ENCODE results near the gene FOXP1.
A peak's percentile ranks its signal among the peaks of the same experiment; 100 is the strongest.

FOXP1 gene

DNA sequence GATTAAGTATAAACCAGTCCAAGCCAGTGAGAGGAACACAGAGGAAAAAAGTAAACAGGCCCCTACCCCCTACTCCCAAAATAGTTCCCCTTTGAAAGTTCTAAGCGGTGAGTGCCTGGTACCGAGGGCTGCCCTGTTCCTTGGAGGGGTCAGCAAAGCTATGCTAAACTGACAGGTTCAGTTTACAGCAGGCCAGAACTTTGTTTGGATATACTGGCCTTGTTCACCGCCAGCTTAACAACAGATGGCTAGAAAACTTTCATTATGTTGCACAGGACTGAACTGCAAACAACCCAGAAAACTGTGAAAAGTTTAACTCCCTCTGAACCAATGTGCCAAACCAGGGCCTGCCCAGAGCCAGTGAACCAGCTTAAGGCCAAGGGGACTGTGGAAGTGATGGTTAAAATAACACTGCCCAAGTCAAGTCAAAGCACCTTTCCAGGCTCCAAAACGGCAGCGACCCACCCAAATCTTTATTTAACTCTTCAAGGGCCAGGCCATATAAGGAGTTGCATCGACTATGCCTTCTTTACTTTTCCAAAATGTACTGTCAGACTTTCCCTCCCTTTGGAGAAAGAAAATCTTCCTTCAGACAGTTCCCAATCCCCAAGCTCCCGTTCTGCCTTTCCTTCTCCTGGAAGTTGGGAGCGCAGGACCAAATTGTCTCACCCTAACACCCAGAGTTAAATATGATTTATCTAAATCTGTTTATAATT is 448.0 kb downstream of the FOXP1 start:
- H3K9ac ChIP-seq (ENCODE audit: low read length), result peak overlapping the region; percentile 45
- H4K20me1 ChIP-seq (ENCODE audit: insufficient read depth, low read length), result no peaks in the 10 kb centered on the region
- no peaks in the 10 kb centered on the region for H3K36me3 ChIP-seq (ENCODE audit: insufficient read depth, low read length)
- peak overlapping the region; percentile 88 for H3K27ac ChIP-seq (ENCODE audit: low read depth, low read length, poor library complexity, severe bottlenecking)
- TF ChIP-seq CTCF (IDR thresholded peaks at IDR 0.05; ENCODE audit: low read length), result no peak
- no peak for TF ChIP-seq EZH2 (IDR thresholded peaks at IDR 0.05; ENCODE audit: borderline replicate concordance, low read length)
- no peaks in the 10 kb centered on the region for H3K27me3 ChIP-seq (ENCODE audit: insufficient read depth, low read length)
- no peaks in the 10 kb centered on the region for H3K9me3 ChIP-seq (ENCODE audit: low read length)
- H3K4me1 ChIP-seq (ENCODE audit: insufficient read depth, low read length, severe bottlenecking), result peaks cover 70% of the 10 kb centered on the region
- no peak overlapping the region for H2AFZ ChIP-seq (ENCODE audit: low read length)
- H3K4me2 ChIP-seq (ENCODE audit: low read length), result peak overlapping the region; percentile 65
- no peaks in the 10 kb centered on the region for H3K9me2 ChIP-seq (ENCODE audit: low read depth, low read length)
- H3K79me2 ChIP-seq (ENCODE audit: insufficient read depth, low read length), result no peaks in the 10 kb centered on the region
- peak overlapping the region; percentile 22 for H3K4me3 ChIP-seq (ENCODE audit: low read depth, low read length, poor library complexity, severe bottlenecking)
- H3F3A ChIP-seq (ENCODE audit: insufficient read depth, low read length), result no peaks in the 10 kb centered on the region

GRCh38 chr3:71134521-71134920 is 449.0 kb downstream of the FOXP1 start:
- Histone ChIP-seq H3F3A (ENCODE audit: insufficient read depth, low read length) (no peaks in the 10 kb centered on the region), H3K4me3 (ENCODE audit: low read depth, low read length, poor library complexity, severe bottlenecking) (no peak overlapping the region), H3K9me3 (ENCODE audit: low read length) (no peaks in the 10 kb centered on the region), H3K4me2 (ENCODE audit: low read length) (peak overlapping the region; percentile 24; the same call in 1 of the 2 replicates), H3K79me2 (ENCODE audit: insufficient read depth, low read length) (peaks cover 9% of the 10 kb centered on the region), H3K36me3 (ENCODE audit: insufficient read depth, low read length) (no peaks in the 10 kb centered on the region), H3K9ac (ENCODE audit: low read length) (no peak overlapping the region), H3K4me1 (ENCODE audit: insufficient read depth, low read length, severe bottlenecking) (peaks cover 70% of the 10 kb centered on the region), H3K27me3 (ENCODE audit: insufficient read depth, low read length) (no peaks in the 10 kb centered on the region), H3K27ac (ENCODE audit: low read depth, low read length, poor library complexity, severe bottlenecking) (peak overlapping the region; percentile 88), H4K20me1 (ENCODE audit: insufficient read depth, low read length) (no peaks in the 10 kb centered on the region), H3K9me2 (ENCODE audit: low read depth, low read length) (no peaks in the 10 kb centered on the region), H2AFZ (ENCODE audit: low read length) (no peak overlapping the region)
- TF ChIP-seq EZH2 (IDR thresholded peaks at IDR 0.05; ENCODE audit: borderline replicate concordance, low read length) (no peak), CTCF (IDR thresholded peaks at IDR 0.05; ENCODE audit: low read length) (no peak)

- no peaks in the 10 kb centered on the region for H3K36me3 ChIP-seq (ENCODE audit: insufficient read depth, low read length)
- H3K4me3 ChIP-seq (ENCODE audit: low read depth, low read length, poor library complexity, severe bottlenecking), result no peak overlapping the region
- H3K4me1 ChIP-seq (ENCODE audit: insufficient read depth, low read length, severe bottlenecking), result peaks cover 72% of the 10 kb centered on the region
- H3K27ac ChIP-seq (ENCODE audit: low read depth, low read length, poor library complexity, severe bottlenecking), result peak overlapping the region; percentile 88
- no peaks in the 10 kb centered on the region for H3F3A ChIP-seq (ENCODE audit: insufficient read depth, low read length)
- H2AFZ ChIP-seq (ENCODE audit: low read length), result no peak overlapping the region
- H3K9me2 ChIP-seq (ENCODE audit: low read depth, low read length), result no peaks in the 10 kb centered on the region
- no peaks in the 10 kb centered on the region for H3K9me3 ChIP-seq (ENCODE audit: low read length)
- no peak overlapping the region for H3K9ac ChIP-seq (ENCODE audit: low read length)
- H3K79me2 ChIP-seq (ENCODE audit: insufficient read depth, low read length), result peaks cover 15% of the 10 kb centered on the region
- H3K4me2 ChIP-seq (ENCODE audit: low read length), result peak overlapping the region; percentile 24; the same call in 1 of the 2 replicates
- no peaks in the 10 kb centered on the region for H4K20me1 ChIP-seq (ENCODE audit: insufficient read depth, low read length)
- H3K27me3 ChIP-seq (ENCODE audit: insufficient read depth, low read length), result no peaks in the 10 kb centered on the region
- TF ChIP-seq CTCF (IDR thresholded peaks at IDR 0.05; ENCODE audit: low read length), result no peak
- no peak for TF ChIP-seq EZH2 (IDR thresholded peaks at IDR 0.05; ENCODE audit: borderline replicate concordance, low read length)
These were observed 449.7 kb downstream of the FOXP1 start for GRCh38 chr3:71133865-71134264.
